Stomach (tissue), 9 donors: ENCODE results near the gene WBP4. TPM values are rescaled to one million over a fixed set of nuclear protein-coding genes. Genes with fewer than 3 reads are reported as not detected.
"Not testable (repeated sequence)": the region's sequence is repeated elsewhere in the genome, so short reads cannot be mapped to it uniquely, and the experiment has no call there.

Experiments used
- DNase-seq, 2 donors: peaks; one replicate each; pipeline versions ENCODE4 v3.0.0 to v3.0.0-alpha.2; 2013 to 2019
- H3K27ac ChIP-seq, 5 donors: fragments of 200-600 bp in 4 of 5; sonication (generic) in 4 of 5; one replicate each; pipeline ENCODE4 v1.5.1; 2013 to 2019; ENCODE audit warnings: mild to moderate bottlenecking in 1 of 5, moderate library complexity in 1 of 5
- H3K27me3 ChIP-seq, 3 donors: fragments of 200-600 bp; sonication (generic); one replicate each; pipeline ENCODE4 v1.5.1; 2017 to 2019; ENCODE audit warnings: mixed run types in 1 of 3
- H3K36me3 ChIP-seq, 4 donors: fragments of 200-600 bp; sonication (generic); 1 replicate in 3 of 4; 2 replicates in 1 of 4; pipeline ENCODE4 v1.5.1; 2016 to 2019
- H3K4me1 ChIP-seq, 4 donors: fragments of 200-600 bp; sonication (generic); one replicate each; pipeline ENCODE4 v1.5.1; 2016 to 2019
- H3K4me3 ChIP-seq, 4 donors: fragments of 200-600 bp; sonication (generic) in 3 of 4; one replicate each; pipeline ENCODE4 v1.5.1; 2016 to 2019; ENCODE audit warnings: mild to moderate bottlenecking in 1 of 4
- H3K9me3 ChIP-seq, 4 donors: fragments of 200-600 bp; sonication (generic); one replicate each; pipeline ENCODE4 v1.5.1; 2016 to 2019
- EP300 ChIP-seq: sonication (generic); formaldehyde crosslinking; IDR thresholded peaks from one replicate; pipeline ENCODE4 v1.6.1; 2017; ENCODE audit warnings: antibody characterized with exemption
- POLR2A ChIP-seq, 4 donors: fragments of 450-650 bp; IDR thresholded peaks; one replicate each; pipeline ENCODE4 v1.6.1; 2016; ENCODE audit warnings: antibody characterized with exemption in 4 of 4, control low read depth in 2 of 4, mild to moderate bottlenecking in 1 of 4, moderate library complexity in 1 of 4
- POLR2AphosphoS5 ChIP-seq, 3 donors: sonication (generic); formaldehyde crosslinking; IDR thresholded peaks; one replicate each; pipeline ENCODE4 v1.6.1; 2016; ENCODE audit warnings: antibody characterized with exemption in 3 of 3
- WGBS, 5 donors: extraction: QIAGEN DNeasy Blood & Tissue Kit in 3 of 5; methylation state at CpG; one replicate each; pipeline versions ENCODE4 v1.1.5 to v1.1.7; 2013 to 2018; 5-methylcytosine and 5-hydroxymethylcytosine counted together
- intact Hi-C: fragments of 100-400 bp; cut with DNase I; formaldehyde crosslinking; loops from one replicate; pipeline ENCODE4 v1.15.1; 2023; ENCODE audit warnings: low total_unique reads
- polyA plus RNA-seq, 3 donors: library from polyadenylated mRNA; stranded (reverse); fragments of 200-250 nt; gene quantifications; one replicate each; pipeline ENCODE4 v1.2.3, GENCODE V29; 2013
- total RNA-seq, 5 donors: library from RNA; depleted of rRNA; stranded (reverse); fragments of >200 nt; gene quantifications; one replicate each; pipeline versions ENCODE4 v1.1.0 to v1.2.3, GENCODE V29; 2014 to 2016
- TF ChIP-seq, protein P1 (sequence below), 7 experiments: fragments of 450-650 bp in 4 of 7; fragments of 200-600 bp in 3 of 7; sonication (generic) in 3 of 7; IDR thresholded peaks; one replicate each; pipeline ENCODE4 v1.5.1; 2016 to 2019; ENCODE audit warnings: antibody characterized with exemption in 7 of 7, control low read depth in 2 of 7, mild to moderate bottlenecking in 1 of 7
- donor health status: healthy with polysubstance abuse.
- donor health status: Bipolar disorder and iron deficiency.
- donor health status: healthy.

WBP4 gene
- total and polyA plus RNA-seq, 8 donors: 0.58 to 18.9 (median 9.3) TPM

GRCh38 chr13:41039746-41040145 lies 21.6 kb upstream of the WBP4 start:
- DNase-seq: no peak
- no peaks in the 10 kb centered on the region for H3K27me3 ChIP-seq
- TF ChIP-seq, protein P1, sequence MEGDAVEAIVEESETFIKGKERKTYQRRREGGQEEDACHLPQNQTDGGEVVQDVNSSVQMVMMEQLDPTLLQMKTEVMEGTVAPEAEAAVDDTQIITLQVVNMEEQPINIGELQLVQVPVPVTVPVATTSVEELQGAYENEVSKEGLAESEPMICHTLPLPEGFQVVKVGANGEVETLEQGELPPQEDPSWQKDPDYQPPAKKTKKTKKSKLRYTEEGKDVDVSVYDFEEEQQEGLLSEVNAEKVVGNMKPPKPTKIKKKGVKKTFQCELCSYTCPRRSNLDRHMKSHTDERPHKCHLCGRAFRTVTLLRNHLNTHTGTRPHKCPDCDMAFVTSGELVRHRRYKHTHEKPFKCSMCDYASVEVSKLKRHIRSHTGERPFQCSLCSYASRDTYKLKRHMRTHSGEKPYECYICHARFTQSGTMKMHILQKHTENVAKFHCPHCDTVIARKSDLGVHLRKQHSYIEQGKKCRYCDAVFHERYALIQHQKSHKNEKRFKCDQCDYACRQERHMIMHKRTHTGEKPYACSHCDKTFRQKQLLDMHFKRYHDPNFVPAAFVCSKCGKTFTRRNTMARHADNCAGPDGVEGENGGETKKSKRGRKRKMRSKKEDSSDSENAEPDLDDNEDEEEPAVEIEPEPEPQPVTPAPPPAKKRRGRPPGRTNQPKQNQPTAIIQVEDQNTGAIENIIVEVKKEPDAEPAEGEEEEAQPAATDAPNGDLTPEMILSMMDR (IDR thresholded peaks at IDR 0.05): no peak
- TF ChIP-seq EP300: no peak
- TF ChIP-seq POLR2A (IDR thresholded peaks at IDR 0.05): no peak
- TF ChIP-seq POLR2AphosphoS5 (IDR thresholded peaks at IDR 0.05): no peak
- peaks cover 6 to 39% (median 16%) of the 10 kb centered on the region in 4 donors for H3K4me1 ChIP-seq
- no peak overlapping the region for H3K4me3 ChIP-seq
- no peaks in the 10 kb centered on the region for H3K9me3 ChIP-seq
- intact Hi-C loops: no loop called here
- H3K27ac ChIP-seq: no peak overlapping the region
- no peaks in the 10 kb centered on the region for H3K36me3 ChIP-seq

- intact Hi-C loops: no loop called here
- WGBS, 5 donors: 71 to 78% (median 75%) methylated on average over 9 of the region's 9 CpGs
Measured at GRCh38 chr13:41040584-41041334, 20.6 kb upstream of the WBP4 start.

DNA sequence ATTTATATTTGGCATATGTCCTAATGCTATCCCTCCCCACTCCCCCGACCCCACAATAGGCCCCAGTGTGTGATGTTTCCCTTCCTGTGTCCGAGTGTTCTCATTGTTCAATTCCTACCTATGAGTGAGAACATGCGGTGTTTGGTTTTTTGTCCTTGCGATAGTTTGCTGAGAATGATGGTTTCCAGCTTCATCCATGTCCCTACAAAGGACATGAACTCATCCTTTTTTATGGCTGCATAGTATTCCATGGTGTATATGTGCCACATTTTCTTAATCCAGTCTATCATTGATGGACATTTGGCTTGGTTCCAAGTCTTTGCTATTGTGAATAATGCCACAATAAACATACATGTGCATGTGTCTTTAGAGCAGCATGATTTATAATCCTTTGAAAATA lies 18.9 kb upstream of the WBP4 start:
- H3K4me3 ChIP-seq, H3K9me3 ChIP-seq, H3K36me3 ChIP-seq, intact Hi-C loops, DNase-seq, H3K27me3 ChIP-seq, H3K27ac ChIP-seq: not testable (repeated sequence)
- H3K4me1 ChIP-seq: peaks cover 0 to 29% (median 13%) of the 10 kb centered on the region in 4 donors
- 94 to 100% (median 95%) methylated on average over 3 to 4 of the region's 4 CpGs for WGBS, 5 donors

More at GRCh38 chr13:41040584-41041334, 20.6 kb upstream of the WBP4 start:
- no peak overlapping the region for H3K4me3 ChIP-seq
- H3K27me3 ChIP-seq: no peaks in the 10 kb centered on the region
- no peaks in the 10 kb centered on the region for H3K9me3 ChIP-seq
- H3K4me1 ChIP-seq: peaks cover 0 to 29% (median 13%) of the 10 kb centered on the region in 4 donors
- no peak for TF ChIP-seq EP300
- TF ChIP-seq POLR2AphosphoS5 (IDR thresholded peaks at IDR 0.05): no peak
- TF ChIP-seq POLR2A (IDR thresholded peaks at IDR 0.05): no peak
- TF ChIP-seq, protein P1 (IDR thresholded peaks at IDR 0.05): no peak
- no peak for DNase-seq
- H3K27ac ChIP-seq: no peak overlapping the region
- H3K36me3 ChIP-seq: no peaks in the 10 kb centered on the region

DNA sequence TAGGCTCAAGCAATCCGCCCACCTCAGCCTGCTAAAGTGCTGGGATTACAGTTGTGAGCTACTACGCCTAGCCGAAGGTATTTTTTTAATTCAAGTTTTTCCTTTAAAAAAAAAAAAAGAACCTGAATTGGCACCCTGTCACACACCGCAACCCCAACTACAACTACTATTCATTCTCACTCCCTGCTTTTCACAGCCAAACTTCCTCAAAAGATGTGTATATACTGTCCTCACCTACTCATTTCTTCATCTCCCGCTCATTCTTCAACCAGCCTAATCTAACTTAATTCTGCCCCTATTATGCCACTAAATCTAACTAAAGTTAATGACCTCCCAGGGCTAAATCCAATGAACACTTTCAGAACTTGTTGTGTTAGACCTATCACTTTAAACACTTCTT lies 12.7 kb upstream of the WBP4 start:
- DNase-seq: no peak
- WGBS, 5 donors: 96 to 99% (median 97%) methylated on average over 5 of the region's 5 CpGs
- Histone ChIP-seq H3K9me3 (peaks cover 0 to 8% (median 0%) of the 10 kb centered on the region in 4 donors), H3K27ac (no peak overlapping the region), H3K4me1 (peaks cover 10 to 49% (median 31%) of the 10 kb centered on the region in 4 donors), H3K27me3 (no peaks in the 10 kb centered on the region), H3K36me3 (peaks cover 0 to 8% (median 6%) of the 10 kb centered on the region in 4 donors), H3K4me3 (no peak overlapping the region)
- intact Hi-C loops: no loop called here
- TF ChIP-seq POLR2AphosphoS5 (IDR thresholded peaks at IDR 0.05) (no peak), EP300 (no peak), POLR2A (IDR thresholded peaks at IDR 0.05) (no peak)
- TF ChIP-seq, protein P1 (IDR thresholded peaks at IDR 0.05): no peak
